UCSD-AML1 (cell line): ENCODE data around the gene RBPMS2.
A peak's percentile ranks its signal among the peaks of the same experiment; 100 is the strongest.

ENCODE experiments used
- DNase-seq: peaks from one replicate; lab custom pipeline; 2025; ENCODE audit not compliant: unreplicated experiment; lab: John Stamatoyannopoulos, UW

The RBPMS2 gene

GRCh38 chr15:64695561-64695992 lies 79.8 kb downstream of the RBPMS2 start:
- DNase-seq: peak; percentile 63

DNA sequence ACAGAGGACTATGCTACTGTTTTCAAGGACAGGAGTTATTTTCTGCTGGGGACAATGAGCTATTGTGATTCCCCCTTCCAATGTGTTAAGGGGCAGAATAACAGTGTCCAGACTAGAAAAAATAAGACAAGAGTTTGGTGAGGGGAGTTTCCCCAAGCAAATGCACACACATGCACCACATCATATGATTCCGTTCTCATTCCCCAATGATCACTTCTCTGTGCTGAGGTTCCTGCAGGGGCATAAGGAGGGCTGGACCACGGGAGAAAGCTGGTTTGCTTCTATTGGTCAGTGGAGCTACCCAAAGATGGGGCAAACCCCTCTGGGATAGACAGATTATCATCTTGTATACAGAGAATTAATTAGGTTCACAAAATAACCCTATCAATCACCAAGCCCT lies 80.6 kb downstream of the RBPMS2 start:
- DNase-seq: no peak

GRCh38 chr15:64693134-64693533 lies 82.3 kb downstream of the RBPMS2 start:
- DNase-seq: peak; percentile 20

GRCh38 chr15:64691896-64692565 lies 83.4 kb downstream of the RBPMS2 start:
- DNase-seq: peak; percentile 47

- no peak for DNase-seq
Observed at GRCh38 chr15:64690578-64691296, 84.7 kb downstream of the RBPMS2 start.

DNA sequence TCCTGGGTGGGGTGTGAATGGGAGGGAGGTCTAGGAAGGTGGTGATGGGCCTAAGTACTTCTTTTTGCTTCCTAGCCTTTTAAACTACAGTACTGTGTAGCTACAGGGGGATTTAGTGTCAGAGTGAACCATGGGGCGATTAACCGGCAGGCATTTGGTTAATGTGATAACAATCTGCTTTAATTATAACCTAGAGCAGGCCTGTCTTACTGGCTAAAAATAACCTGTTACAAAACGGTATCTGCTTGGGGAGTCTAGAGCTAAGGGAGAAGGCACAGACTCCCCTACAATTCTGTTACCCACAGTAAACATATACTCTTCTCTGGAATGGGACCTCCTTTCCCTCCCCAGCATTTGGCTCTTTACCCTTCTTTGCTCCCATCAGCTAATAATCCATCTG lies 85.4 kb downstream of the RBPMS2 start:
- DNase-seq: no peak
